Nephron (organoid): ENCODE results near the gene RSRC1.

ENCODE experiments used
- H3K27ac Mint-ChIP-seq, 3 experiments: 2 replicates each; pipeline ENCODE4 v1.8.0; 2020; ENCODE audit warnings: mixed read lengths in 3 of 3, mild to moderate bottlenecking in 2 of 3, moderate library complexity in 1 of 3
- H3K27me3 Mint-ChIP-seq: 2 replicates; pipeline ENCODE4 v1.8.0; 2021; ENCODE audit warnings: low read depth, mild to moderate bottlenecking, moderate library complexity, mixed read lengths
- H3K36me3 Mint-ChIP-seq: 2 replicates; pipeline ENCODE4 v1.8.0; 2020; ENCODE audit warnings: low read depth, mixed read lengths
- H3K4me1 Mint-ChIP-seq: 2 replicates; pipeline ENCODE4 v1.8.0; 2020; ENCODE audit warnings: mixed read lengths
- H3K4me3 Mint-ChIP-seq, 3 experiments: 2 replicates each; pipeline ENCODE4 v1.8.0; 2020; ENCODE audit warnings: mild to moderate bottlenecking in 3 of 3, mixed read lengths in 3 of 3, moderate library complexity in 2 of 3
- H3K9me3 Mint-ChIP-seq: 2 replicates; pipeline ENCODE4 v1.8.0; 2020; ENCODE audit warnings: mixed read lengths
- CTCF ChIP-seq, 3 experiments: fragments of 200-600 bp; sonication (generic); IDR thresholded peaks; one replicate each; pipeline ENCODE4 v1.5.0; 2021; ENCODE audit warnings: antibody characterized with exemption in 3 of 3; ENCODE audit not compliant: unreplicated experiment in 3 of 3

RSRC1 gene

DNA sequence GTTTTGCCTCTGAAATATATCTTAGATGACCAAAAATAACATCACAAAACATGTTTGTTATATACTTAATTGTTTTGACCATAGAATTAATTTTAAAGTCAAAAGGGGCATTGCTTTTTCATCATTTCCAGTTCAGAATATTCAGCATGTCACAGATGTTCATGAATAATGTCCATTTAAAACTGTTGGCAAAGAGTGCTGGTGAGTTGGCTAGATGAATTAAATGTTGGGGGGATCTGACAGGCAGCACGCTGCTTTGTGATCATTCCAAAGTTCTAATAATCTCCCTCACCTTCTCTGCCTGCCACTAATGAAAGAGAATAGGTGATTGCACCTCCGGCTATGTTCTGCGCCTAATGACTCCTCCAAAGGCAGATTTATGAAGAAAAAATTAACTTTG, 321.9 kb downstream of the RSRC1 start:
- H3K27ac Mint-ChIP-seq, result no peak overlapping the region
- TF ChIP-seq CTCF (IDR thresholded peaks at IDR 0.05; ENCODE audit: unreplicated experiment in 3 of 3), result no peak

GRCh38 chr3:158434412-158435038, 324.6 kb downstream of the RSRC1 start:
- Mint-ChIP-seq H3K4me3 (no peak overlapping the region), H3K4me1 (no peaks in the 10 kb centered on the region), H3K27me3 (no peaks in the 10 kb centered on the region), H3K36me3 (no peaks in the 10 kb centered on the region), H3K9me3 (no peaks in the 10 kb centered on the region), H3K27ac (no peak overlapping the region)
- peak; percentile 77 to 85 (median 82) for TF ChIP-seq CTCF (IDR thresholded peaks at IDR 0.05; ENCODE audit: unreplicated experiment in 3 of 3)

More for the DNA sequence above, 321.9 kb downstream of the RSRC1 start:
- no peaks in the 10 kb centered on the region for H3K4me1 Mint-ChIP-seq
- no peaks in the 10 kb centered on the region for H3K36me3 Mint-ChIP-seq
- no peaks in the 10 kb centered on the region for H3K9me3 Mint-ChIP-seq
- no peak overlapping the region for H3K4me3 Mint-ChIP-seq
- no peaks in the 10 kb centered on the region for H3K27me3 Mint-ChIP-seq

GRCh38 chr3:158443632-158444031, 333.7 kb downstream of the RSRC1 start:
- Mint-ChIP-seq H3K27me3 (no peaks in the 10 kb centered on the region), H3K4me3 (no peak overlapping the region), H3K4me1 (no peaks in the 10 kb centered on the region), H3K36me3 (no peaks in the 10 kb centered on the region), H3K27ac (peak overlapping the region; percentile 26 to 85 (median 35)), H3K9me3 (peaks cover 3% of the 10 kb centered on the region)
- TF ChIP-seq CTCF (IDR thresholded peaks at IDR 0.05; ENCODE audit: unreplicated experiment in 3 of 3), result no peak

GRCh38 chr3:158447408-158447807, 337.5 kb downstream of the RSRC1 start:
- no peaks in the 10 kb centered on the region for H3K36me3 Mint-ChIP-seq
- no peak for TF ChIP-seq CTCF (IDR thresholded peaks at IDR 0.05; ENCODE audit: unreplicated experiment in 3 of 3)
- H3K27me3 Mint-ChIP-seq, result no peaks in the 10 kb centered on the region
- H3K4me3 Mint-ChIP-seq, result no peak overlapping the region
- peaks cover 3% of the 10 kb centered on the region for H3K9me3 Mint-ChIP-seq
- no peak overlapping the region for H3K27ac Mint-ChIP-seq
- no peaks in the 10 kb centered on the region for H3K4me1 Mint-ChIP-seq

- Mint-ChIP-seq H3K9me3 (no peaks in the 10 kb centered on the region), H3K36me3 (no peaks in the 10 kb centered on the region), H3K4me1 (no peaks in the 10 kb centered on the region), H3K27me3 (no peaks in the 10 kb centered on the region), H3K27ac (no peak overlapping the region), H3K4me3 (no peak overlapping the region)
- TF ChIP-seq CTCF (IDR thresholded peaks at IDR 0.05; ENCODE audit: unreplicated experiment in 3 of 3), result no peak
These were observed 341.6 kb downstream of the RSRC1 start for GRCh38 chr3:158451405-158452055.

GRCh38 chr3:158452334-158452733, 342.4 kb downstream of the RSRC1 start:
- H3K4me1 Mint-ChIP-seq, result no peaks in the 10 kb centered on the region
- H3K36me3 Mint-ChIP-seq, result no peaks in the 10 kb centered on the region
- H3K9me3 Mint-ChIP-seq, result no peaks in the 10 kb centered on the region
- no peak overlapping the region for H3K4me3 Mint-ChIP-seq
- H3K27ac Mint-ChIP-seq, result no peak overlapping the region
- no peak for TF ChIP-seq CTCF (IDR thresholded peaks at IDR 0.05; ENCODE audit: unreplicated experiment in 3 of 3)
- H3K27me3 Mint-ChIP-seq, result no peaks in the 10 kb centered on the region
